SK-N-SH treated with all-trans-retinoic acid at 6 μM for 48 hours (cell line): ENCODE data around the gene YWHAB.

ENCODE experiments used
- ATAC-seq: fragments of 200-7000 bp; cut with Tn5 transposase; 3 replicates; pipeline ENCODE4 v1.9.1; 2020; ENCODE audit warnings: mild to moderate bottlenecking, moderate library complexity
- ARNTL ChIP-seq: fragments of 450-650 bp; formaldehyde crosslinking; IDR thresholded peaks from 2 replicates; pipeline ENCODE4 v1.5.0; 2020; ENCODE audit warnings: low read depth, mild to moderate bottlenecking, moderate library complexity, borderline replicate concordance
- ESRRG ChIP-seq: fragments of 250-450 bp; sonication (Bioruptor Pico); IDR thresholded peaks from 2 replicates; pipeline ENCODE4 v1.6.1; 2021; ENCODE audit warnings: mild to moderate bottlenecking
- GLIS3 ChIP-seq: fragments of 250-450 bp; sonication (Bioruptor Pico); IDR thresholded peaks from 2 replicates; pipeline ENCODE4 v1.5.0; 2020; ENCODE audit warnings: mild to moderate bottlenecking, moderate library complexity
- ISL1 ChIP-seq: fragments of 250-450 bp; sonication (Bioruptor Pico); IDR thresholded peaks from 2 replicates; pipeline ENCODE4 v2.1.2; 2022; ENCODE audit warnings: mild to moderate bottlenecking, moderate library complexity
- OSR1 ChIP-seq: fragments of 250-450 bp; sonication (Bioruptor Pico); IDR thresholded peaks from 2 replicates; pipeline ENCODE4 v1.8.0; 2022; ENCODE audit warnings: moderate library complexity, mild to moderate bottlenecking, inconsistent platforms
- RARB ChIP-seq: fragments of 250-450 bp; sonication (Bioruptor Pico); IDR thresholded peaks from 2 replicates; pipeline ENCODE4 v1.8.0; 2021; ENCODE audit warnings: mild to moderate bottlenecking, moderate library complexity
- SNAI2 ChIP-seq: fragments of 250-450 bp; sonication (Bioruptor Pico); IDR thresholded peaks from 2 replicates; pipeline ENCODE4 v1.5.0; 2020; ENCODE audit warnings: mild to moderate bottlenecking, moderate library complexity
- TOX ChIP-seq: fragments of 250-450 bp; sonication (Bioruptor Pico); IDR thresholded peaks from 2 replicates; pipeline ENCODE4 v1.8.0; 2021; ENCODE audit warnings: mild to moderate bottlenecking, moderate library complexity, borderline replicate concordance
- ZFP3 ChIP-seq: fragments of 250-450 bp; sonication (Bioruptor Pico); IDR thresholded peaks from 2 replicates; pipeline ENCODE4 v1.5.0; 2020; ENCODE audit warnings: mild to moderate bottlenecking, moderate library complexity
- ZFP30 ChIP-seq: fragments of 450-650 bp; formaldehyde crosslinking; IDR thresholded peaks from 2 replicates; pipeline ENCODE4 v1.5.0; 2022; ENCODE audit warnings: mild to moderate bottlenecking, moderate library complexity
- ZNF565 ChIP-seq: fragments of 450-650 bp; formaldehyde crosslinking; conservative IDR thresholded peaks from 2 replicates; pipeline ENCODE4 v1.5.0; 2020; ENCODE audit warnings: low read depth, mild to moderate bottlenecking, moderate library complexity
- ZNF70 ChIP-seq: fragments of 450-650 bp; formaldehyde crosslinking; IDR thresholded peaks from 2 replicates; pipeline ENCODE4 v1.5.0; 2020; ENCODE audit warnings: mild to moderate bottlenecking, moderate library complexity
- ZNF8 ChIP-seq: fragments of 450-650 bp; formaldehyde crosslinking; IDR thresholded peaks from 2 replicates; pipeline ENCODE4 v1.5.0; 2020; ENCODE audit warnings: mild to moderate bottlenecking, moderate library complexity
- TF ChIP-seq, protein P1 (sequence below): fragments of 250-450 bp; sonication (Bioruptor Pico); IDR thresholded peaks from 2 replicates; pipeline ENCODE4 v1.5.1; 2021; ENCODE audit warnings: mild to moderate bottlenecking, moderate library complexity
- TF ChIP-seq, protein P2 (sequence below): fragments of 250-450 bp; sonication (Bioruptor Pico); IDR thresholded peaks from 2 replicates; pipeline ENCODE4 v1.5.1; 2020; ENCODE audit warnings: low read depth, mild to moderate bottlenecking, moderate library complexity
- TF ChIP-seq, protein P3 (sequence below): fragments of 250-450 bp; sonication (Bioruptor Pico); IDR thresholded peaks from 2 replicates; pipeline ENCODE4 v1.5.0; 2020; ENCODE audit warnings: mild to moderate bottlenecking, moderate library complexity
- TF ChIP-seq, protein P4 (sequence below): fragments of 250-450 bp; sonication (Bioruptor Pico); IDR thresholded peaks from 2 replicates; pipeline ENCODE4 v1.8.0; 2020; ENCODE audit warnings: mild to moderate bottlenecking, moderate library complexity, borderline replicate concordance
- TF ChIP-seq, protein P5 (sequence below): fragments of 250-450 bp; sonication (Bioruptor Pico); IDR thresholded peaks from 2 replicates; pipeline ENCODE4 v1.8.0; 2021; ENCODE audit warnings: low read depth, mild to moderate bottlenecking, moderate library complexity, borderline replicate concordance

Gene YWHAB

DNA sequence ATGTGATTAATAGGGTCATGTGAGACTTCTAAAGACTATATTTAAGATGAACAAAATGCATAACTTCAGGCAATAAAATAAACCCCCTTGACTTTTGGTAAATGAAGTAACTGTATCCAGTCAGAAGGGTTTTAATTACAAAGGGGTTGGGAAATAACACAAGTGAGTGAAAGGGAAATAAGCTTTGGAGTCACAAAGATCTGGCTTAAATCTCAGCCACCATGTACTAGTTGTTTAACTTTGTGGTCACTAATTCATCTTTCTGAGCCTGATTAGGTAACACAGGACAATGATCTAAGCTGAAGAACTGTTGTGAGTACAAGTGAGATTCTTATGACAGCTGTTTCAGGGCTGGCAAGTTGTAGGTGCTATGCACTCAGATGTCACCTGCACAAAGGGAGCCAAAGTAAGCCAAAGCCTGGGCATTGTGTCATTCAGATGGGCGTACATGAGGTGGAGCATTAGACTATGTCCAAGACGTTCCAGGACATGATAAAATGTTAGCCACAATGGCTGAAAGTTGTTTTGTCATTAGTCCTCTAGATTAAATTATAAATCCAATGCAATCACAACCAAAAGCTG, 60.9 kb downstream of the YWHAB start:
- ATAC-seq, result no peak

DNA sequence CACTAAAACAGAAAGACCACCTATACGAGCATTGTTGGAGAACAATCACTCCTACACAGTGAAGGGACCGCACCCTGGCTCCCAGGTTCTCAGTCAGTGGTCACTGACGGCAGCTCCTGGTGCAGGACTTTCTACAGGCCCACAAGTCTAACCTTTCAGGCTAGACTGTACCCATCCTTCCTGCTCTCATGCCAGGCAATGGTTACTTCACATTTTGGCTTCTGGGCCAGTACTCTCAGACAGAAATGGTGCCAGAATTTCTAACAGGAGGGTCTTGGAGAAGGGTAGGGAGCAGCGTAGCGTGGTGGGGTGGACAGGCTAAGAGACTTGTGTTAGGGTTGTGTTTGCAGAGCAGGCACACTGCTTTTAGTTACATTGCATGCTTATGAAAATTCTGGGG, 62.6 kb downstream of the YWHAB start:
- TF ChIP-seq ZNF8, result no peak
- TF ChIP-seq OSR1 (CRISPR knock-in tag), result no peak
- no peak for TF ChIP-seq ZNF70
- TF ChIP-seq ARNTL (CRISPR knock-in tag), result no peak
- TF ChIP-seq ISL1 (CRISPR knock-in tag), result no peak
- TF ChIP-seq, protein P1, sequence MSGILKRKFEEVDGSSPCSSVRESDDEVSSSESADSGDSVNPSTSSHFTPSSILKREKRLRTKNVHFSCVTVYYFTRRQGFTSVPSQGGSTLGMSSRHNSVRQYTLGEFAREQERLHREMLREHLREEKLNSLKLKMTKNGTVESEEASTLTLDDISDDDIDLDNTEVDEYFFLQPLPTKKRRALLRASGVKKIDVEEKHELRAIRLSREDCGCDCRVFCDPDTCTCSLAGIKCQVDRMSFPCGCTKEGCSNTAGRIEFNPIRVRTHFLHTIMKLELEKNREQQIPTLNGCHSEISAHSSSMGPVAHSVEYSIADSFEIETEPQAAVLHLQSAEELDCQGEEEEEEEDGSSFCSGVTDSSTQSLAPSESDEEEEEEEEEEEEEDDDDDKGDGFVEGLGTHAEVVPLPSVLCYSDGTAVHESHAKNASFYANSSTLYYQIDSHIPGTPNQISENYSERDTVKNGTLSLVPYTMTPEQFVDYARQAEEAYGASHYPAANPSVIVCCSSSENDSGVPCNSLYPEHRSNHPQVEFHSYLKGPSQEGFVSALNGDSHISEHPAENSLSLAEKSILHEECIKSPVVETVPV (CRISPR knock-in tag), result no peak
- TF ChIP-seq, protein P2, sequence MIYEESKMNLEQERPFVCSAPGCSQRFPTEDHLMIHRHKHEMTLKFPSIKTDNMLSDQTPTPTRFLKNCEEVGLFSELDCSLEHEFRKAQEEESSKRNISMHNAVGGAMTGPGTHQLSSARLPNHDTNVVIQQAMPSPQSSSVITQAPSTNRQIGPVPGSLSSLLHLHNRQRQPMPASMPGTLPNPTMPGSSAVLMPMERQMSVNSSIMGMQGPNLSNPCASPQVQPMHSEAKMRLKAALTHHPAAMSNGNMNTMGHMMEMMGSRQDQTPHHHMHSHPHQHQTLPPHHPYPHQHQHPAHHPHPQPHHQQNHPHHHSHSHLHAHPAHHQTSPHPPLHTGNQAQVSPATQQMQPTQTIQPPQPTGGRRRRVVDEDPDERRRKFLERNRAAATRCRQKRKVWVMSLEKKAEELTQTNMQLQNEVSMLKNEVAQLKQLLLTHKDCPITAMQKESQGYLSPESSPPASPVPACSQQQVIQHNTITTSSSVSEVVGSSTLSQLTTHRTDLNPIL, result no peak
- no peak for TF ChIP-seq ZFP3 (CRISPR knock-in tag)
- TF ChIP-seq, protein P3, sequence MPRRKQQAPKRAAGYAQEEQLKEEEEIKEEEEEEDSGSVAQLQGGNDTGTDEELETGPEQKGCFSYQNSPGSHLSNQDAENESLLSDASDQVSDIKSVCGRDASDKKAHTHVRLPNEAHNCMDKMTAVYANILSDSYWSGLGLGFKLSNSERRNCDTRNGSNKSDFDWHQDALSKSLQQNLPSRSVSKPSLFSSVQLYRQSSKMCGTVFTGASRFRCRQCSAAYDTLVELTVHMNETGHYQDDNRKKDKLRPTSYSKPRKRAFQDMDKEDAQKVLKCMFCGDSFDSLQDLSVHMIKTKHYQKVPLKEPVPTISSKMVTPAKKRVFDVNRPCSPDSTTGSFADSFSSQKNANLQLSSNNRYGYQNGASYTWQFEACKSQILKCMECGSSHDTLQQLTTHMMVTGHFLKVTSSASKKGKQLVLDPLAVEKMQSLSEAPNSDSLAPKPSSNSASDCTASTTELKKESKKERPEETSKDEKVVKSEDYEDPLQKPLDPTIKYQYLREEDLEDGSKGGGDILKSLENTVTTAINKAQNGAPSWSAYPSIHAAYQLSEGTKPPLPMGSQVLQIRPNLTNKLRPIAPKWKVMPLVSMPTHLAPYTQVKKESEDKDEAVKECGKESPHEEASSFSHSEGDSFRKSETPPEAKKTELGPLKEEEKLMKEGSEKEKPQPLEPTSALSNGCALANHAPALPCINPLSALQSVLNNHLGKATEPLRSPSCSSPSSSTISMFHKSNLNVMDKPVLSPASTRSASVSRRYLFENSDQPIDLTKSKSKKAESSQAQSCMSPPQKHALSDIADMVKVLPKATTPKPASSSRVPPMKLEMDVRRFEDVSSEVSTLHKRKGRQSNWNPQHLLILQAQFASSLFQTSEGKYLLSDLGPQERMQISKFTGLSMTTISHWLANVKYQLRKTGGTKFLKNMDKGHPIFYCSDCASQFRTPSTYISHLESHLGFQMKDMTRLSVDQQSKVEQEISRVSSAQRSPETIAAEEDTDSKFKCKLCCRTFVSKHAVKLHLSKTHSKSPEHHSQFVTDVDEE (CRISPR knock-in tag), result no peak
- no peak for TF ChIP-seq ZFP30
- no peak for TF ChIP-seq ZNF565 (CRISPR knock-in tag)
- TF ChIP-seq, protein P4, sequence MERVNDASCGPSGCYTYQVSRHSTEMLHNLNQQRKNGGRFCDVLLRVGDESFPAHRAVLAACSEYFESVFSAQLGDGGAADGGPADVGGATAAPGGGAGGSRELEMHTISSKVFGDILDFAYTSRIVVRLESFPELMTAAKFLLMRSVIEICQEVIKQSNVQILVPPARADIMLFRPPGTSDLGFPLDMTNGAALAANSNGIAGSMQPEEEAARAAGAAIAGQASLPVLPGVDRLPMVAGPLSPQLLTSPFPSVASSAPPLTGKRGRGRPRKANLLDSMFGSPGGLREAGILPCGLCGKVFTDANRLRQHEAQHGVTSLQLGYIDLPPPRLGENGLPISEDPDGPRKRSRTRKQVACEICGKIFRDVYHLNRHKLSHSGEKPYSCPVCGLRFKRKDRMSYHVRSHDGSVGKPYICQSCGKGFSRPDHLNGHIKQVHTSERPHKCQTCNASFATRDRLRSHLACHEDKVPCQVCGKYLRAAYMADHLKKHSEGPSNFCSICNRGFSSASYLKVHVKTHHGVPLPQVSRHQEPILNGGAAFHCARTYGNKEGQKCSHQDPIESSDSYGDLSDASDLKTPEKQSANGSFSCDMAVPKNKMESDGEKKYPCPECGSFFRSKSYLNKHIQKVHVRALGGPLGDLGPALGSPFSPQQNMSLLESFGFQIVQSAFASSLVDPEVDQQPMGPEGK (CRISPR knock-in tag), result no peak
- TF ChIP-seq RARB, result no peak
- no peak for TF ChIP-seq TOX
- no peak for TF ChIP-seq SNAI2 (CRISPR knock-in tag)
- TF ChIP-seq, protein P5, sequence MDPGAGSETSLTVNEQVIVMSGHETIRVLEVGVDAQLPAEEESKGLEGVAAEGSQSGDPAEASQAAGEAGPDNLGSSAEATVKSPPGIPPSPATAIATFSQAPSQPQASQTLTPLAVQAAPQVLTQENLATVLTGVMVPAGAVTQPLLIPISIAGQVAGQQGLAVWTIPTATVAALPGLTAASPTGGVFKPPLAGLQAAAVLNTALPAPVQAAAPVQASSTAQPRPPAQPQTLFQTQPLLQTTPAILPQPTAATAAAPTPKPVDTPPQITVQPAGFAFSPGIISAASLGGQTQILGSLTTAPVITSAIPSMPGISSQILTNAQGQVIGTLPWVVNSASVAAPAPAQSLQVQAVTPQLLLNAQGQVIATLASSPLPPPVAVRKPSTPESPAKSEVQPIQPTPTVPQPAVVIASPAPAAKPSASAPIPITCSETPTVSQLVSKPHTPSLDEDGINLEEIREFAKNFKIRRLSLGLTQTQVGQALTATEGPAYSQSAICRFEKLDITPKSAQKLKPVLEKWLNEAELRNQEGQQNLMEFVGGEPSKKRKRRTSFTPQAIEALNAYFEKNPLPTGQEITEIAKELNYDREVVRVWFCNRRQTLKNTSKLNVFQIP (CRISPR knock-in tag), result no peak
- no peak for ATAC-seq

More for the DNA sequence above, 60.9 kb downstream of the YWHAB start:
- TF ChIP-seq, protein P4 (CRISPR knock-in tag), result no peak
- no peak for TF ChIP-seq TOX
- TF ChIP-seq ARNTL (CRISPR knock-in tag), result no peak
- TF ChIP-seq ZFP30, result no peak
- TF ChIP-seq ISL1 (CRISPR knock-in tag), result no peak
- no peak for TF ChIP-seq GLIS3
- TF ChIP-seq ESRRG (CRISPR knock-in tag), result no peak
- TF ChIP-seq, protein P5 (CRISPR knock-in tag), result no peak
- TF ChIP-seq, protein P2, result no peak
- no peak for TF ChIP-seq SNAI2 (CRISPR knock-in tag)
- no peak for TF ChIP-seq ZNF70
- no peak for TF ChIP-seq ZFP3 (CRISPR knock-in tag)
- TF ChIP-seq OSR1 (CRISPR knock-in tag), result no peak
